Sigmoid colon (tissue), 7 donors: ENCODE results near the gene SLC25A25. TPM values are rescaled to one million over a fixed set of nuclear protein-coding genes. Genes with fewer than 3 reads are reported as not detected.

ENCODE experiments used
- DNase-seq: peaks from one replicate; pipeline ENCODE4 v3.0.0-alpha.2; 2019
- H3K27ac ChIP-seq, 4 donors: fragments of 200-600 bp; sonication (generic); one replicate each; pipeline ENCODE4 v1.5.1; 2016 to 2019; ENCODE audit warnings: mild to moderate bottlenecking in 1 of 4
- H3K27me3 ChIP-seq, 3 donors: fragments of 200-600 bp; sonication (generic); one replicate each; pipeline ENCODE4 v1.5.1; 2019; ENCODE audit warnings: mild to moderate bottlenecking in 1 of 3
- H3K36me3 ChIP-seq, 4 donors: fragments of 200-600 bp; sonication (generic); one replicate each; pipeline ENCODE4 v1.5.1; 2016 to 2019
- H3K4me1 ChIP-seq, 4 donors: fragments of 200-600 bp; sonication (generic); one replicate each; pipeline ENCODE4 v1.5.1; 2017 to 2019
- H3K4me3 ChIP-seq, 4 donors: fragments of 200-600 bp; sonication (generic); one replicate each; pipeline ENCODE4 v1.5.1; 2017 to 2019; ENCODE audit warnings: mild to moderate bottlenecking in 2 of 4, moderate library complexity in 1 of 4
- H3K9me3 ChIP-seq, 4 donors: fragments of 200-600 bp in 3 of 4; sonication (generic) in 3 of 4; one replicate each; pipeline versions ENCODE4 v1.5.1 to v1.6.1; 2013 to 2019
- CTCF ChIP-seq, 4 experiments: fragments of 450-650 bp in 3 of 4; fragments of 200-600 bp in 1 of 4; IDR thresholded peaks; one replicate each; pipeline ENCODE4 v1.5.1; 2016 to 2019; ENCODE audit warnings: antibody characterized with exemption in 4 of 4, mild to moderate bottlenecking in 3 of 4, moderate library complexity in 2 of 4
- EP300 ChIP-seq, 4 donors: sonication (generic); formaldehyde crosslinking; IDR thresholded peaks; one replicate each; pipeline ENCODE4 v1.6.1; 2017; ENCODE audit warnings: antibody characterized with exemption in 4 of 4
- POLR2A ChIP-seq, 2 donors: fragments of 450-650 bp; IDR thresholded peaks; one replicate each; pipeline ENCODE4 v1.6.1; 2016; ENCODE audit warnings: antibody characterized with exemption in 2 of 2, mild to moderate bottlenecking in 2 of 2, moderate library complexity in 2 of 2
- POLR2AphosphoS5 ChIP-seq, 4 donors: sonication (generic); formaldehyde crosslinking; IDR thresholded peaks; one replicate each; pipeline ENCODE4 v1.6.1; 2017; ENCODE audit warnings: antibody characterized with exemption in 4 of 4
- WGBS, 2 donors: extraction: QIAGEN DNeasy Blood & Tissue Kit; methylation state at CpG; one replicate each; pipeline ENCODE4 v1.1.7; 2013; 5-methylcytosine and 5-hydroxymethylcytosine counted together
- intact Hi-C: fragments of 100-400 bp; cut with DNase I; formaldehyde crosslinking; loops from one replicate; pipeline ENCODE4 v1.15.1; 2023
- polyA plus RNA-seq, 3 donors: library from polyadenylated mRNA; stranded (reverse); fragments of 200-250 nt; gene quantifications; one replicate each; pipeline ENCODE4 v1.2.3, GENCODE V29; 2013
- total RNA-seq, 4 donors: library from RNA; depleted of rRNA; stranded (reverse); fragments of >200 nt; gene quantifications; one replicate each; pipeline ENCODE4 v1.1.0, GENCODE V29; 2016
- donor health status: healthy with polysubstance abuse.
- donor health status: Bipolar disorder and iron deficiency.
- donor health status: healthy.

Gene SLC25A25
- total and polyA plus RNA-seq, 7 donors, result 10.2 to 77.2 (median 16.6) TPM

- H3K4me1 ChIP-seq, result peaks cover 0 to 39% (median 35%) of the 10 kb centered on the region in 4 donors
- 63 to 66% methylated on average over 16 of the region's 16 CpGs for WGBS, 2 donors
- H3K4me3 ChIP-seq, result no peak overlapping the region
- intact Hi-C loops, result loop anchor here (5.0 kb wide), 2 partner anchors 67 to 143 kb away; partner anchors contain the start of genes CIZ1 and EEIG1
- no peak overlapping the region for H3K27ac ChIP-seq
- H3K9me3 ChIP-seq, result no peaks in the 10 kb centered on the region
- peak; percentile 80 for DNase-seq
- H3K27me3 ChIP-seq, result no peaks in the 10 kb centered on the region
- peaks cover 21 to 48% (median 28%) of the 10 kb centered on the region in 4 donors for H3K36me3 ChIP-seq
- peak in 2 of 4 experiments; percentile 7 to 36 for TF ChIP-seq CTCF (IDR thresholded peaks at IDR 0.05)
- no peak for TF ChIP-seq EP300 (IDR thresholded peaks at IDR 0.05)
These were observed 57.0 kb downstream of the SLC25A25 start for GRCh38 chr9:128124873-128125579.

- no peak for DNase-seq
- intact Hi-C loops, result loop anchor here (5.0 kb wide), 2 partner anchors 67 to 143 kb away; partner anchors contain the start of genes CIZ1 and EEIG1
- H3K4me3 ChIP-seq, result no peak overlapping the region
These were observed 57.7 kb downstream of the SLC25A25 start for GRCh38 chr9:128125580-128126354.

GRCh38 chr9:128127568-128127989, 59.5 kb downstream of the SLC25A25 start, which contains the start of gene PTGES2:
Gene PTGES2 (minus strand): TSS chr9:128127729. CDS start chr9:128127717, 12 bp downstream.
- Histone ChIP-seq H3K36me3 (peaks cover 14 to 23% (median 16%) of the 10 kb centered on the region in 4 donors), H3K27me3 (no peaks in the 10 kb centered on the region), H3K4me1 (peaks cover 0 to 39% (median 35%) of the 10 kb centered on the region in 4 donors), H3K9me3 (no peaks in the 10 kb centered on the region), H3K4me3 (peak within 1 kb of the TSS; percentile 76 to 99 (median 96)), H3K27ac (peak within 1 kb of the TSS; percentile 90 to 97 (median 92))
- intact Hi-C loops, result loop anchor here (5.0 kb wide), 2 partner anchors 65 to 145 kb away; partner anchors contain the start of genes CIZ1 and EEIG1
- TF ChIP-seq POLR2A (IDR thresholded peaks at IDR 0.05) (no peak), POLR2AphosphoS5 (IDR thresholded peaks at IDR 0.05) (peak in 2 of 4 donors; percentile 50 to 58)
- WGBS, 2 donors, result 0 to 1% methylated on average over 56 of the region's 56 CpGs
- peak; percentile 89 for DNase-seq

More at GRCh38 chr9:128125580-128126354, 57.7 kb downstream of the SLC25A25 start:
- Histone ChIP-seq H3K9me3 (no peaks in the 10 kb centered on the region), H3K27ac (peak overlapping the region in 3 of 4 donors; percentile 4 to 90 (median 9)), H3K36me3 (peaks cover 21 to 42% (median 26%) of the 10 kb centered on the region in 4 donors), H3K27me3 (no peaks in the 10 kb centered on the region), H3K4me1 (peaks cover 0 to 39% (median 35%) of the 10 kb centered on the region in 4 donors)
- TF ChIP-seq POLR2AphosphoS5 (IDR thresholded peaks at IDR 0.05) (no peak), POLR2A (IDR thresholded peaks at IDR 0.05) (no peak), EP300 (IDR thresholded peaks at IDR 0.05) (no peak), CTCF (IDR thresholded peaks at IDR 0.05) (no peak)
- 54 to 60% methylated on average over 10 of the region's 10 CpGs for WGBS, 2 donors

- Histone ChIP-seq H3K9me3 (no peaks in the 10 kb centered on the region), H3K27me3 (no peaks in the 10 kb centered on the region), H3K36me3 (peaks cover 8 to 17% (median 9%) of the 10 kb centered on the region in 4 donors), H3K4me1 (peaks cover 0 to 39% (median 35%) of the 10 kb centered on the region in 4 donors), H3K4me3 (peak overlapping the region; percentile 76 to 99 (median 96)), H3K27ac (peak overlapping the region; percentile 90 to 97 (median 92))
- intact Hi-C loops, result loop anchor here (5.0 kb wide), 2 partner anchors 64 to 146 kb away; partner anchors contain the start of genes CIZ1 and EEIG1
- 0% methylated on average over 80 to 82 of the region's 82 CpGs for WGBS, 2 donors
- TF ChIP-seq POLR2A (IDR thresholded peaks at IDR 0.05), result peak; percentile 28 to 33
- no peak for TF ChIP-seq EP300 (IDR thresholded peaks at IDR 0.05)
- no peak for TF ChIP-seq CTCF (IDR thresholded peaks at IDR 0.05)
- TF ChIP-seq POLR2AphosphoS5 (IDR thresholded peaks at IDR 0.05), result peak in 3 of 4 donors; percentile 53 to 81 (median 77)
- DNase-seq, result peak; percentile 89
These were observed 60.2 kb downstream of the SLC25A25 start for GRCh38 chr9:128127990-128128835.
